Upper lobe of left lung (tissue), 6 donors: ENCODE data around the gene SEPTIN8. TPM values are rescaled to one million over a fixed set of nuclear protein-coding genes. Genes with fewer than 3 reads are reported as not detected.

Source experiments
- total RNA-seq, 6 donors: library from RNA; depleted of rRNA in 4 of 6; stranded (reverse); fragments of >200 nt in 4 of 6; gene quantifications; one replicate each; pipeline versions ENCODE4 v1.1.0 to v1.2.1, GENCODE V29; 2016 to 2021
- donor health status: DM: no; HTN: no; CAD: no; lungs with moderate emphysema.
- donor health status: DM: no; HTN: yes; CAD: no; lungs with severe emphysema.

The SEPTIN8 gene
- total RNA-seq, 6 donors from 2014 or later: 26.3 to 41.5 (median 31.5) TPM

Other genes with a start within 250 kb of the SEPTIN8 start
- 1 to 10 TPM in 1 of 6 donors, not detected in 5; 1.2 TPM for gene IL5, start 233.7 kb downstream of the SEPTIN8 start, total RNA-seq
- 100 to 1,000 TPM in 1 of 6 donors, 10 to 100 TPM in 5; 26.2 to 105 (median 33.3) TPM for gene RAD50, start 220.3 kb downstream of the SEPTIN8 start, total RNA-seq
- 1 to 10 TPM in 1 of 6 donors, under 1 TPM in 1, not detected in 4; 0.49 to 1.0 TPM for gene IL13, start 119.1 kb downstream of the SEPTIN8 start, total RNA-seq
- not detected for gene IL4, start 103.2 kb downstream of the SEPTIN8 start, total RNA-seq
- 10 to 100 TPM; 10.3 to 22.3 (median 17.0) TPM for gene KIF3A, start 39.7 kb downstream of the SEPTIN8 start, total RNA-seq
- gene CCNI2, start 29.8 kb downstream of the SEPTIN8 start, total RNA-seq: under 1 TPM in 5 of 6 donors, not detected in 1; 0.26 to 0.84 (median 0.46) TPM
- gene SOWAHA, start 36.1 kb upstream of the SEPTIN8 start, total RNA-seq: 1 to 10 TPM in 1 of 6 donors, under 1 TPM in 4, not detected in 1; 0.30 to 1.0 (median 0.55) TPM
- gene SHROOM1, start 53.4 kb upstream of the SEPTIN8 start, total RNA-seq: 10 to 100 TPM in 5 of 6 donors, 1 to 10 TPM in 1; 7.7 to 27.6 (median 20.0) TPM
- gene GDF9, start 89.2 kb upstream of the SEPTIN8 start, total RNA-seq: 1 to 10 TPM in 2 of 6 donors, under 1 TPM in 2, not detected in 2; 0.23 to 1.1 (median 0.66) TPM
- 100 to 1,000 TPM in 3 of 6 donors, 10 to 100 TPM in 3; 44.6 to 327 (median 103) TPM for gene UQCRQ, start 89.4 kb upstream of the SEPTIN8 start, total RNA-seq
- gene LEAP2, start 96.4 kb upstream of the SEPTIN8 start, total RNA-seq: 1 to 10 TPM in 3 of 6 donors, under 1 TPM in 3; 0.61 to 2.2 (median 0.89) TPM
- 10 to 100 TPM; 60.8 to 94.5 (median 72.8) TPM for gene AFF4, start 186.4 kb upstream of the SEPTIN8 start, total RNA-seq
- gene ZCCHC10, start 249.3 kb upstream of the SEPTIN8 start, total RNA-seq: 10 to 100 TPM in 4 of 6 donors, 1 to 10 TPM in 2; 5.7 to 21.3 (median 12.4) TPM